IMR-90 (cell line): ENCODE data around the gene MYBL2. TPM values are rescaled to one million over a fixed set of nuclear protein-coding genes. Genes with fewer than 3 reads are reported as not detected.
A peak's percentile ranks its signal among the peaks of the same experiment; 100 is the strongest.

Experiments used
- ATAC-seq: fragments of 200-7000 bp; cut with Tn5 transposase; 2 replicates; pipeline ENCODE4 v1.9.1; 2020; ENCODE audit warnings: low read depth, mild to moderate bottlenecking, moderate library complexity
- BruUV-seq: library from RNA; stranded (reverse); fragments of 400-500 nt; replicated peaks from 2 replicates; lab custom pipeline; 2021; lab: Mats Ljungman, UMichigan
- CTCF ChIA-PET: fragments of 300-600 bp; formaldehyde crosslinking; extraction: SDS; loops from one replicate; lab custom pipeline; 2021; ENCODE audit warnings: antibody characterized with exemption; lab: Yijun Ruan, JAX
- POLR2A ChIA-PET: fragments of 300-600 bp; sonication (Branson Sonifier 250); formaldehyde crosslinking; loops from one replicate; lab custom pipeline; 2022; ENCODE audit warnings: antibody characterized with exemption; ENCODE audit not compliant: unreplicated experiment; lab: Charles Lee
- DNase-seq: peaks from one replicate; pipeline ENCODE4 v3.0.0; 2013
- H2AFZ ChIP-seq: replicated peaks from 2 replicates; pipeline ENCODE3; 2013; ENCODE audit warnings: low read length, mild to moderate bottlenecking; ENCODE audit not compliant: poor library complexity
- H2AK5ac ChIP-seq: 2 replicates; pipeline ENCODE4 v1.6.1; 2013; ENCODE audit warnings: low read depth, low read length, inconsistent platforms
- H2AK9ac ChIP-seq: replicated peaks from 2 replicates; pipeline ENCODE3; 2013; ENCODE audit warnings: mild to moderate bottlenecking, low read depth, low read length, moderate library complexity; ENCODE audit not compliant: poor library complexity
- H2BK120ac ChIP-seq: 2 replicates; pipeline ENCODE4 v1.6.1; 2013; ENCODE audit warnings: low read depth, low read length, inconsistent platforms
- H2BK15ac ChIP-seq: 3 replicates; pipeline ENCODE4 v1.6.1; 2013; ENCODE audit warnings: low read depth, low read length, inconsistent platforms
- H2BK20ac ChIP-seq: 2 replicates; pipeline ENCODE4 v1.6.1; 2013; ENCODE audit warnings: low read depth, mild to moderate bottlenecking, inconsistent platforms, low read length, moderate library complexity
- H2BK5ac ChIP-seq: 2 replicates; pipeline ENCODE4 v1.6.1; 2013; ENCODE audit warnings: mild to moderate bottlenecking, low read depth, low read length, inconsistent platforms; ENCODE audit not compliant: poor library complexity, severe bottlenecking
- H3K14ac ChIP-seq: replicated peaks from 2 replicates; pipeline ENCODE4 v1.6.1; 2013; ENCODE audit warnings: low read depth, low read length, inconsistent platforms
- H3K18ac ChIP-seq: 2 replicates; pipeline ENCODE4 v1.6.1; 2013; ENCODE audit warnings: low read depth, low read length, control low read depth
- H3K23ac ChIP-seq: 2 replicates; pipeline ENCODE4 v1.6.1; 2013; ENCODE audit warnings: low read depth, low read length, inconsistent platforms
- H3K27ac ChIP-seq: 2 replicates; pipeline ENCODE4 v1.5.1; 2013; ENCODE audit warnings: mild to moderate bottlenecking, control low read depth, low read length; ENCODE audit not compliant: insufficient read depth
- H3K27me3 ChIP-seq: 2 replicates; pipeline ENCODE4 v1.6.1; 2013; ENCODE audit warnings: low read length; ENCODE audit not compliant: control insufficient read depth, insufficient read depth
- H3K36me3 ChIP-seq: 2 replicates; pipeline ENCODE4 v1.6.1; 2013; ENCODE audit warnings: low read length, mixed read lengths; ENCODE audit not compliant: control insufficient read depth, insufficient read depth
- H3K4ac ChIP-seq: 2 replicates; pipeline ENCODE4 v1.6.1; 2013; ENCODE audit warnings: low read depth, low read length, inconsistent platforms
- H3K4me1 ChIP-seq: 2 replicates; pipeline ENCODE4 v1.6.1; 2013; ENCODE audit warnings: low read length, mixed read lengths; ENCODE audit not compliant: control insufficient read depth, insufficient read depth
- H3K4me2 ChIP-seq: 2 replicates; pipeline ENCODE4 v1.6.1; 2013; ENCODE audit warnings: low read depth, mild to moderate bottlenecking, control low read depth, low read length, moderate library complexity
- H3K4me3 ChIP-seq: 2 replicates; pipeline ENCODE4 v1.5.1; 2013; ENCODE audit warnings: low read depth, mild to moderate bottlenecking, control low read depth, low read length, moderate library complexity; ENCODE audit not compliant: insufficient read depth
- H3K56ac ChIP-seq: 2 replicates; pipeline ENCODE4 v1.6.1; 2013; ENCODE audit warnings: low read length, inconsistent platforms; ENCODE audit not compliant: insufficient read depth; ENCODE audit errors: extremely low read depth
- H3K79me1 ChIP-seq, 2 experiments: 2 replicates each; pipeline ENCODE4 v1.6.1; 2013; ENCODE audit warnings: low read length in 2 of 2, inconsistent platforms in 1 of 2, low read depth in 1 of 2
- H3K9ac ChIP-seq: 2 replicates; pipeline ENCODE4 v1.6.1; 2013; ENCODE audit warnings: low read depth, low read length, control low read depth
- H3K9me1 ChIP-seq: 2 replicates; pipeline ENCODE4 v1.6.1; 2013; ENCODE audit warnings: low read length, inconsistent platforms; ENCODE audit not compliant: insufficient read depth
- H3K9me3 ChIP-seq: 2 replicates; pipeline ENCODE4 v1.6.1; 2013; ENCODE audit warnings: low read length; ENCODE audit not compliant: control insufficient read depth, insufficient read depth
- H4K20me1 ChIP-seq: 2 replicates; pipeline ENCODE4 v1.6.1; 2013; ENCODE audit warnings: low read length, inconsistent platforms; ENCODE audit not compliant: insufficient read depth
- H4K5ac ChIP-seq: 2 replicates; pipeline ENCODE4 v1.6.1; 2013; ENCODE audit warnings: mild to moderate bottlenecking, low read depth, low read length, control low read depth
- H4K8ac ChIP-seq, 2 experiments: 2 replicates each; pipeline ENCODE4 v1.6.1; 2013; ENCODE audit warnings: low read depth in 2 of 2, low read length in 2 of 2, control low read depth in 1 of 2, inconsistent platforms in 1 of 2
- H4K91ac ChIP-seq: 2 replicates; pipeline ENCODE4 v1.6.1; 2013; ENCODE audit warnings: low read depth, low read length, inconsistent platforms; ENCODE audit not compliant: insufficient read depth
- BHLHE40 ChIP-seq: fragments of 150-350 bp; IDR thresholded peaks from 2 replicates; pipeline ENCODE4 v1.6.1; 2016; ENCODE audit warnings: mild to moderate bottlenecking, low read depth, low read length
- CEBPB ChIP-seq: IDR thresholded peaks from 2 replicates; pipeline ENCODE4 v1.6.1; 2012; ENCODE audit warnings: low read depth, low read length, improper control_type of control experiment
- CTCF ChIP-seq: conservative IDR thresholded peaks from 2 replicates; pipeline ENCODE4 v1.5.1; 2012; ENCODE audit warnings: mild to moderate bottlenecking, low read depth, low read length, improper control_type of control experiment
- ELK1 ChIP-seq: fragments of 150-350 bp; IDR thresholded peaks from 2 replicates; pipeline ENCODE4 v1.6.1; 2016; ENCODE audit warnings: low read depth, mild to moderate bottlenecking, low read length, moderate library complexity, borderline replicate concordance
- FOS ChIP-seq: fragments of 150-350 bp; IDR thresholded peaks from 2 replicates; pipeline ENCODE4 v1.6.1; 2016; ENCODE audit warnings: low read depth, low read length
- MAFK ChIP-seq: IDR thresholded peaks from 2 replicates; pipeline ENCODE4 v1.6.1; 2012; ENCODE audit warnings: low read depth, low read length, improper control_type of control experiment
- MAZ ChIP-seq: IDR thresholded peaks from 2 replicates; pipeline ENCODE4 v1.6.1; 2012; ENCODE audit warnings: low read depth, mild to moderate bottlenecking, low read length, improper control_type of control experiment, moderate library complexity, borderline replicate concordance
- NFE2L2 ChIP-seq: fragments of 150-350 bp; IDR thresholded peaks from 2 replicates; pipeline ENCODE4 v1.6.1; 2016; ENCODE audit warnings: low read depth, mild to moderate bottlenecking, low read length
- RAD21 ChIP-seq: IDR thresholded peaks from 2 replicates; pipeline ENCODE4 v1.6.1; 2012; ENCODE audit warnings: low read length, improper control_type of control experiment
- RCOR1 ChIP-seq: IDR thresholded peaks from 2 replicates; pipeline ENCODE4 v1.6.1; 2012; ENCODE audit warnings: mild to moderate bottlenecking, low read length, improper control_type of control experiment; ENCODE audit not compliant: insufficient replicate concordance
- RFX5 ChIP-seq: IDR thresholded peaks from 2 replicates; pipeline ENCODE4 v1.8.0; 2012; ENCODE audit warnings: low read depth, mild to moderate bottlenecking, low read length, moderate library complexity
- SMC3 ChIP-seq: fragments of 150-350 bp; IDR thresholded peaks from 2 replicates; pipeline ENCODE4 v1.6.1; 2016; ENCODE audit warnings: low read depth, mild to moderate bottlenecking, antibody characterized with exemption, low read length, moderate library complexity
- WGBS, 2 experiments: methylation state at CpG; one replicate each; pipeline versions ENCODE4 v1.1.5 to v1.1.7; 2013; ENCODE audit warnings: missing lambda C conversion rate in 2 of 2; ENCODE audit not compliant: insufficient read length in 1 of 2; ENCODE audit errors: extremely low coverage in 2 of 2; 5-methylcytosine and 5-hydroxymethylcytosine counted together
- dilution Hi-C: fragments of 300-500 bp; cut with HindIII; formaldehyde crosslinking; loops from one replicate; pipeline ENCODE4 v1.14.3; 2018; ENCODE audit warnings: low sequenced_read_pairs; ENCODE audit not compliant: unreplicated experiment
- in situ Hi-C: fragments of 300-500 bp; cut with MboI; formaldehyde crosslinking; loops from 3 replicates; pipeline ENCODE4 v1.14.3; 2019; ENCODE audit warnings: low sequenced_read_pairs, inconsistent platforms, mixed read lengths
- intact Hi-C: fragments of 100-400 bp; cut with micrococcal nuclease; formaldehyde crosslinking; loops from 2 replicates; pipeline ENCODE4 v1.10.0; 2022
- polyA plus RNA-seq, 3 experiments: library from polyadenylated mRNA; depleted of rRNA; stranded (reverse); fragments of >200 nt; gene quantifications; 2 replicates each; pipeline ENCODE4 v1.2.3, GENCODE V29; 2012; ENCODE audit warnings: low replicate concordance in 1 of 3
- total RNA-seq: library from RNA; depleted of rRNA; stranded (reverse); fragments of >200 nt; gene quantifications from 2 replicates; pipeline ENCODE4 v1.2.3, GENCODE V29; 2012

The MYBL2 gene
- total and polyA plus RNA-seq, 2 of the 4 experiments (the other 2 are of a cell fraction) = 12.4 to 23.1 TPM

- intact Hi-C loops = no loop called here
- ChIA-PET POLR2A (no interaction called here), CTCF (interaction anchor here (0.7 to 1.1 kb wide), 2 partner anchors 18 to 19 kb away, joined by 3 to 4 read pairs; no protein-coding TSS in a partner anchor)
- H4K5ac ChIP-seq = no peak overlapping the region
- H3K14ac ChIP-seq = no peak overlapping the region; the same call in 1 of the 2 replicates
- in situ Hi-C loops = no loop called here
- H3K4ac ChIP-seq = no peak overlapping the region
- peaks cover 9% of the 10 kb centered on the region for H3K27me3 ChIP-seq
- H3K4me3 ChIP-seq = no peak overlapping the region
- dilution Hi-C loops = no loop called here
- TF ChIP-seq NFE2L2 = peak; percentile 28; the same call in 1 of the 2 replicates
- peak; percentile 73 for TF ChIP-seq FOS
- peak; percentile 100 for TF ChIP-seq MAFK
- TF ChIP-seq RFX5 = no peak
- no peak for TF ChIP-seq BHLHE40
- no peak for TF ChIP-seq CEBPB
- no peak for TF ChIP-seq RAD21
- TF ChIP-seq CTCF = no peak
- TF ChIP-seq RCOR1 = no peak
- no peak for TF ChIP-seq SMC3
- TF ChIP-seq MAZ = no peak
- no peak for TF ChIP-seq ELK1
- H3K9ac ChIP-seq = no peak overlapping the region
- H2BK120ac ChIP-seq = no peak overlapping the region
- no peak overlapping the region for H3K18ac ChIP-seq
- no peak overlapping the region for H3K56ac ChIP-seq
- H2AK5ac ChIP-seq = peak overlapping the region; percentile 69; the same call in 1 of the 2 replicates
- no TSS peak for BruUV-seq
- no peak overlapping the region for H2BK15ac ChIP-seq
- no CpG with 5 or more reads among the region's 7 CpGs for WGBS, 2 experiments
- H4K20me1 ChIP-seq = peaks cover 3% of the 10 kb centered on the region; the same call in 1 of the 2 replicates
- H3K27ac ChIP-seq = no peak overlapping the region
- H2BK20ac ChIP-seq = no peak overlapping the region
- no peaks in the 10 kb centered on the region for H3K79me1 ChIP-seq
- peak overlapping the region; percentile 50 for H2AK9ac ChIP-seq
- ATAC-seq (peak; percentile 65), DNase-seq (peak; percentile 84)
- peaks cover 9% of the 10 kb centered on the region; the same call in 1 of the 2 replicates for H3K4me1 ChIP-seq
- peak overlapping the region; percentile 43 for H2AFZ ChIP-seq
- no peak overlapping the region for H4K8ac ChIP-seq
- H3K23ac ChIP-seq = no peak overlapping the region
- H2BK5ac ChIP-seq = no peak overlapping the region
- no peaks in the 10 kb centered on the region for H3K36me3 ChIP-seq
- no peaks in the 10 kb centered on the region for H3K9me3 ChIP-seq
- no peak overlapping the region for H3K4me2 ChIP-seq
- no peak overlapping the region for H4K91ac ChIP-seq
- peaks cover 6% of the 10 kb centered on the region for H3K9me1 ChIP-seq
Observed at GRCh38 chr20:43731469-43731868, 64.6 kb downstream of the MYBL2 start.
